Measurements from ENCODE around the gene SPRR1B.

DNA sequence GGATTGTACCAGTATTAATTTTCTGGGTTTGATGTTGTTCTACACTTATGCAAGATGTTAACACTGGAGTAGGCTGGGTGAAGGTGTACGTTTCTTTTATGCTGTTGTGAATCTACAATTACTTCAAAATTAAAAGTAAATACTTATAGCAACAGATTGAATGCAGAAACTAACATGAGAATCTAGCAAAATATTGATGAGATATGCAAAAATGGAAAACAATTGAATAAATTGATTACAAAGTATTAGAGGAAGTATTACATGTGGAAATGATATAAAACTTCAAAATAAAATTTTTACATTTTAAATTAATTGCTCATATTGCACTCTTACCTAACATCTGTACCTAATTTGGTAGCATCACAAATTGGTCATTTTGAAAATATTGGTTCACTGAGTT is 35.2 kb upstream of the SPRR1B start:
- TF ChIP-seq CTCF (IDR thresholded peaks at IDR 0.05) = no peak
- no peak for TF ChIP-seq ZBTB21 (CRISPR knock-in tag; IDR thresholded peaks at IDR 0.05; ENCODE audit: borderline replicate concordance)
- TF ChIP-seq NR3C1 (CRISPR knock-in tag; conservative IDR thresholded peaks at IDR 0.05; ENCODE audit: low read depth) = no peak
- no peak for TF ChIP-seq ZNF138 (CRISPR knock-in tag; conservative IDR thresholded peaks at IDR 0.05)
- no peak for TF ChIP-seq CREM (CRISPR knock-in tag; IDR thresholded peaks at IDR 0.05)
- TF ChIP-seq CBFB (CRISPR knock-in tag; IDR thresholded peaks at IDR 0.05; ENCODE audit: low read depth) = no peak
- TF ChIP-seq ZNF121 (CRISPR knock-in tag; IDR thresholded peaks at IDR 0.05) = no peak
- TF ChIP-seq, protein P1, sequence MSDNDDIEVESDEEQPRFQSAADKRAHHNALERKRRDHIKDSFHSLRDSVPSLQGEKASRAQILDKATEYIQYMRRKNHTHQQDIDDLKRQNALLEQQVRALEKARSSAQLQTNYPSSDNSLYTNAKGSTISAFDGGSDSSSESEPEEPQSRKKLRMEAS (CRISPR knock-in tag; IDR thresholded peaks at IDR 0.05) = no peak
- TF ChIP-seq, protein P2, sequence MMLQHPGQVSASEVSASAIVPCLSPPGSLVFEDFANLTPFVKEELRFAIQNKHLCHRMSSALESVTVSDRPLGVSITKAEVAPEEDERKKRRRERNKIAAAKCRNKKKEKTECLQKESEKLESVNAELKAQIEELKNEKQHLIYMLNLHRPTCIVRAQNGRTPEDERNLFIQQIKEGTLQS (CRISPR knock-in tag; conservative IDR thresholded peaks at IDR 0.05) = no peak

Measured in WTC11 (cell line).